C1 segment of cervical spinal cord (tissue), 14 donors: Measurements from ENCODE around the gene YTHDC1.

Experiments used
- DNase-seq, 14 donors: peaks; one replicate each; lab custom pipeline; 2025; lab: John Stamatoyannopoulos, UW

Gene YTHDC1

DNA sequence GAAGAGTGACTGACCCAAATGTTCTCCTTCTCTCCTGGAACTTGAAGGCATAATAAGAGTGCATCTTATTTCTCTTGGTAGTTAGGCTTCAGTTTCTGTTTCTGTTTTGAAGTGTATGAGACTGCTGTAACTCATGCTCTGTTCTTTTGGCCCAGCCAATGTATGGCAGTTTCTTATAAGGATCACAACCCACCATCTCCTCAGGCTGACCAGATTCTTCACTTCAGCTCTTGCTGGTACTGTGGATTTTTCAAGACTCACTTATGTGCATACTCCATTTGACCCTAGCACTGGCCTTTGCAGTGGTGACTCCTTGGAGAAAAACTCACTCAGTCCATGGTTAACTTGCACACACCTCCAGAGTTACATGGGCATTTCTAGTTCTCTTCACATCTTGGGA is 9.6 kb upstream of the YTHDC1 start:
- no peak for DNase-seq

GRCh38 chr4:68358988-68359387 is 9.1 kb upstream of the YTHDC1 start:
- no peak for DNase-seq

- no peak for DNase-seq
Measured at GRCh38 chr4:68352791-68353190, 2.9 kb upstream of the YTHDC1 start.

DNA sequence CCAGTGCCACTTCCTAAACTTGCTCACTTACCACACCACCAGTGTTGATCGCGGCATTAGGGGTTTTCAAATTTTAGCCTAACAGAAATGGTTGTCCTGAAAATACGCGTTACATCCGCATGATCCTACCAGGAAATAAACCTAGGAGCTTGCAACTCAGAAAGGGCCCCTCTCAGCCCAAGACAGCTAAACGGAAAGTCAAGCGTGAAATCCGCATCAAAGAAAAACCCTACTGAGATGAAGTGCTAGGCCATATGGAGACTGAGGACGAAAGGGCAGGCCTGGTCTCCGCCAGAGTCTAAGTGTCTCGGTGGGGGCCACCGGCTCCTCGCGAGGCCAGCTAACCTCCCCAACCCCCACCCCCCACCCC is 626 bp downstream of the YTHDC1 start:
- DNase-seq = peak in 8 of 14 donors; percentile 27 to 71 (median 54)

- no peak for DNase-seq
Measured at GRCh38 chr4:68348577-68348976, 1.3 kb downstream of the YTHDC1 start.

DNA sequence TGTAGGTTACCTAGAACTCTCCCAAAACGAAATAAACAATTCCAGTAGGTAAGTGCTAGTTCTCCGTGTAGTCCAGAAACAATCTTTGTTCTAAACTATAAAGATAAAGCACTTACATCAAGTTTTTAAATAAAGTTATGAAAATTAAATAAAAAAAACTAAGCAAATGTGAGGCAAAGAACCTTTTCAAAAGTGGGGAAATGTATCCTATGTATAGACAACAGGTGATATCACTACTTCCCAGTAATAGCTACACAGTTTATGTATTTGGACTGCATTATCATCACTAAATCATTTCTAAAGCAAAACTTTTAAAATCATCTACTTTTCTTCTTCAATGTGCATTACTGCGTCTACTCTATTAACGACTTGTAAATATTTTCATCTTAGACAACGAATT is 2.0 kb downstream of the YTHDC1 start:
- no peak for DNase-seq

DNA sequence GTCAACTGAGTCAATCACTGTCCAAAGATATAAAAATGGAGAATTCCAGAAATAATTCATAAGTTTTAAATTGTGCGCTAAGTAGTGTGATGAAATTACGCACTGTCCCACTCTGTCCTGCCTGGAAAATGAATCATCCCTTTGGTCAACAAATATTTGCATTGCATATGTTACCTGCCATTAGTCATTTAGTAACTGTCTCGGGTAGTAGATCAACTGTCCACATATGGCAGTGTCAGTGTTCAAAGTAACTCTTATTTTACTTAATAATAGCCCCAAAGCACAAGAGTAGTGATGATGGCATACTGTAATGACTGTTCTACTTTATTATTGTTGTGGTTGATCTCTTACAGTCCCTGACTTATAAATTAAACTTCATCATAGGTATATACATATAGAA is 3.4 kb downstream of the YTHDC1 start:
- DNase-seq = no peak

DNA sequence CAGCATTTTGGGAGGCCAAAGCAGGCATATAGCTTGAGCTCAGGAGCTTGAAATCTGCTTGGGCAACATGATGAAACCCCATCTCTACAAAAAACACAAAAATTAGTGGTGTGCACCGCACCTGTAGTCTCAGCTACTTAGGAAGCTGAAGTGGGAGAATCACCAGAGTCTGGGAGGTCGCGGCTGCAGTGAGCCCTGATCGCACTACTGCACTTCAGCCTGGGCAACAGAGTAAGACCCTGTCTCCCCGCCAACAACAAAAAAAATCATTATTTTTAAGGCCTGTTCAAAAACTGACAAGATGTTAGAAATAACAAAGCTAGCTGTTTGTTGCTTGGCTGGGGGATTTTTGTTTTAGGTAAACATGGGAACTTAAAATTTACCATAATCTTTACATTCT is 5.1 kb downstream of the YTHDC1 start:
- no peak for DNase-seq

- DNase-seq = no peak
Measured at GRCh38 chr4:68344049-68344448, 5.8 kb downstream of the YTHDC1 start.

GRCh38 chr4:68342134-68342533 is 7.8 kb downstream of the YTHDC1 start:
- DNase-seq = peak in 2 of 14 donors; percentile 1 to 11

DNA sequence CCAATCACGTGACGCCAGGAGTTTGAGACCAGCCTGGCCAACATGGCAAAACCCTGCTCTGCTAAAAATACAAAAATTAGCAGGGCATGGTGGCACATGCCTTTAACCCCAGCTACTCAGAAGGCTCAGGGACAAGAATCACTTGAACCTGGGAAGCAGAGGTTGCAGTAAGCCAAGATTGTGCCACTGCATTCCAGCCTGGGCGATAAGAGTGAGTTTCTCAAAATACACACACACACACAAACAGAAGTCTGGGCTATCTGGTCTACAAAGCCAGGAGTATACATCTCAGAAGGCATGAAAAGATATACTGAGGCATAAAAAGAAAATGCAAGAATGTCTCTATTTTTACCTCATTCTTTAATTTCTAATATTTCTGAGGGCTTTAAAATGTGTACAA is 11.3 kb downstream of the YTHDC1 start:
- no peak for DNase-seq

- no peak for DNase-seq
Measured at GRCh38 chr4:68337522-68337921, 12.4 kb downstream of the YTHDC1 start.

DNA sequence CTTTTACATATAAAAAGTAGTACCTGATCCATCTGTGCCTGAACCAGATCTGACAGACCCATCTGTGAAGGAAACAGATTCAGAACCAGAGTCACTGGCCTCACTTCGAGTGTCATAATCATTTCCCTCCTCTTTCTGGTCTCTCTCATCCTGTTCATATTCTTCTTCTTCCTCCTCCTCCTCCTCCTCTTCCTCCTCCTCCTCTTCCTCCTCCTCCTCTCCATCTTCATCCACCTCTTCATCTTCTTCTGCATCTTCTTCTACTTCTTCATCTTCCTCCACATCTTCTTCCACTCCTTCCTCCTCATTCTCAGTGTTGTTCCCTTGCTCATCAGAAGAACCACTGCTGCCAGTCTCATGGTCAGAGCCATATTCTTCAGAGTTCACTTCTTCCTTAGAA is 12.9 kb downstream of the YTHDC1 start:
- DNase-seq = no peak

DNA sequence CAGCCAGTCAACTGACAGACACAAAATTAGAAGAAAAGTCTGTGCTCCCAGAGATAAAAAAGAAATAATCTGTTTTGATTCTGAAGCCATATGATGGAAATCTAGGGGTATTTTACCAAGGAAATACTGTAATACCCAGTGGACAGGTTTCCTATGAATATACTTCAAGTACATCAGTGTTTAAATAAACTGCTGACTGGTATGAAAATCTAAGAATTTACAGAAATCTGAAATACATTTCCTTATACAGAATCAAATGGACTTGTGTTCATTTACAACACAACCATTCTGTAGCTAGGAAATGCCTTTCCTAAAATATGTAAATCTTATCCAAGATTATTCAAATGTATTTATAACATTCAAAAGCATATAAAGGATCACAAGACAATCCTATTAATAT is 13.4 kb downstream of the YTHDC1 start:
- DNase-seq = no peak

DNA sequence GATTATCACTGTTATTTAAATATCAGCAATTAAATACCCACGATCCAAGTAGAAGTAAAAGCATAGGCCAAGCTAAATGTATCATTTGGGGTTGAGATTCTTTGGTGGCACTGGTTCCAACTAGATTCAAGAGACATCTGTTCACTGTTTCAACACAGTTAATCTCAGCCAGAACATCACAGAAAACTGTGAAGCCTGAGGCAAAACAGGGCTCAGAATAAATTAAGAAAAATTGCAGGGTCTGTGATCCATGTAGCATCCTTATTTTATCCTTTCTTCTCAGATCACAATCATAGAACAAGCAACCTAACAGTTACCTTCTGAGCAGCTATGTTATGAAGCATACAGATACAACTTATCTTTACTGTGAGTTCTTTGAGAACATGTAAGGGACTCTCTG is 23.7 kb downstream of the YTHDC1 start:
- peak in 1 of 14 donors; percentile 14 for DNase-seq

- DNase-seq = no peak
Measured at GRCh38 chr4:68324519-68325262, 25.2 kb downstream of the YTHDC1 start.

GRCh38 chr4:68319040-68319439 is 30.9 kb downstream of the YTHDC1 start:
- DNase-seq = no peak

- no peak for DNase-seq
Measured at GRCh38 chr4:68316193-68316969, 33.5 kb downstream of the YTHDC1 start.

DNA sequence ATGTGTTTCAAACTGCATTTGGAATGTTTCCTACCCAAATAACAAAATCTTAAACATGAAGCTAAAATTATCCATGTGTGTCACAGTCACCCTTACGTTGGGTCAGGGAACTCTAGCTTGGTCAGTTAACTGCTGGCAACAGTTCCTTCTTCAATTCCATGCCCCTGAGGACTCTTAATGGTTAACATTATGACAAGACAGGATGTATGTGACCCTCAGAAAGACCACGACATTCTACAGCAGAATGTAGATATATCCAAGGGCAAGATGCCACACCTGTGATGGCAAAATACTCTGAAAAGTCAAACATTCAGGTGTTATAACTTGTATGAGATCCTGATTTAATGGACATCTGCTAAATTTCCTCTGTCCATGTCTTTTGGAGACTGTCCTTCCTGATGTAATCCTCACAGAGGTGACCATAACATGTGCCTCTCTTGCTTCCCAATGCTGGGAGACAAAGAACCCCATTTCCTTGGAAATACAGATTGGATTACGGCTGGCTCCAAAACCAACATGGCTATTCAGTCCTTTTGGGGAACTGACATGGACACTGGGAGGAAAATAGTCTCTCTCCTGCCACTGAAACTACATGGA is 39.1 kb downstream of the YTHDC1 start:
- no peak for DNase-seq

- no peak for DNase-seq
Measured at GRCh38 chr4:68304731-68305130, 45.2 kb downstream of the YTHDC1 start.

GRCh38 chr4:68299492-68300457 is 50.1 kb downstream of the YTHDC1 start:
- no peak for DNase-seq

DNA sequence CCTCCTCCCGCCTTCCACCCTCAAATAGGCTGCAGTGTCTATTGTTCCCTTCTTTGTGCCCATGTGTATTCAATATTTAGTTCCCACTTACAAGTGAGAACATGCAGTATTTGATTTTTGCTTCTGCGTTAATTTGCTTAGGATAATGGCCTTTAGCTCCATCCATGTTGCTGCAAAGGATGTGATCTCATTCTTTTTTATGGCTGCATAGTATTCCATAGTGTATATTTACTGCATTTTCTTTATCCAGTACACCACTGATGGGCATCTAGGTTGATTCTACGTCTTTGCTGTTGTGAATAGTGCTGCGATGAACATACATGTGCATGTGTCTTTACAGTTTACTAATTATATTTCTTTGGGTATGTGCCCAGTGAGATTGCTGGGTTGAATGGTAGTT is 52.8 kb downstream of the YTHDC1 start:
- DNase-seq = no peak
